Neuronal stem cell (in vitro differentiated cells): ENCODE measurements around the gene FBXL15.

Source experiments
- DNase-seq: peaks from one replicate; pipeline ENCODE4 v3.0.0-alpha.2; 2013; ENCODE audit warnings: low spot score
- H2AFZ ChIP-seq: one replicate; pipeline ENCODE4 v1.6.1; 2013; ENCODE audit warnings: mild to moderate bottlenecking, low read length, inconsistent platforms
- H2AK5ac ChIP-seq: 2 replicates; pipeline ENCODE4 v1.6.1; 2013; ENCODE audit warnings: low read depth, mild to moderate bottlenecking, inconsistent platforms, low read length, moderate library complexity, mixed read lengths
- H2BK120ac ChIP-seq: 2 replicates; pipeline ENCODE4 v1.6.1; 2013; ENCODE audit warnings: low read depth, mild to moderate bottlenecking, inconsistent platforms, low read length, moderate library complexity, mixed read lengths
- H2BK12ac ChIP-seq: one replicate; pipeline ENCODE4 v1.6.1; 2013; ENCODE audit warnings: low read length, inconsistent platforms
- H2BK15ac ChIP-seq: 2 replicates; pipeline ENCODE4 v1.6.1; 2013; ENCODE audit warnings: mild to moderate bottlenecking, low read length, inconsistent platforms, mixed read lengths
- H2BK5ac ChIP-seq: one replicate; pipeline ENCODE4 v1.6.1; 2013; ENCODE audit warnings: inconsistent platforms, mild to moderate bottlenecking, low read length, moderate library complexity
- H3K14ac ChIP-seq: one replicate; pipeline ENCODE4 v1.6.1; 2013; ENCODE audit warnings: low read length, inconsistent platforms
- H3K18ac ChIP-seq: 2 replicates; pipeline ENCODE4 v1.6.1; 2013; ENCODE audit warnings: low read length, inconsistent platforms
- H3K23ac ChIP-seq: 2 replicates; pipeline ENCODE4 v1.6.1; 2013; ENCODE audit warnings: low read depth, mild to moderate bottlenecking, mixed read lengths, low read length, inconsistent platforms; ENCODE audit not compliant: poor library complexity
- H3K27ac ChIP-seq: replicated peaks from 3 replicates; pipeline ENCODE4 v1.5.1; 2013; ENCODE audit warnings: low read length, inconsistent platforms
- H3K27me3 ChIP-seq, 3 experiments: 2 replicates each; pipeline ENCODE4 v1.6.1; 2013; ENCODE audit warnings: low read length in 3 of 3, mild to moderate bottlenecking in 2 of 3, inconsistent platforms in 1 of 3, low read depth in 1 of 3, mixed read lengths in 1 of 3, moderate library complexity in 1 of 3; ENCODE audit not compliant: control insufficient read depth in 3 of 3, insufficient read depth in 3 of 3
- H3K36me3 ChIP-seq, 2 donors: replicated peaks in 1 of 2; 2 replicates each; pipeline ENCODE4 v1.6.1; 2013; ENCODE audit warnings: low read length in 2 of 2; ENCODE audit not compliant: control insufficient read depth in 2 of 2, insufficient read depth in 2 of 2
- H3K4ac ChIP-seq: 2 replicates; pipeline ENCODE4 v1.6.1; 2013; ENCODE audit warnings: inconsistent platforms, mild to moderate bottlenecking, low read length, moderate library complexity
- H3K4me1 ChIP-seq, 2 donors: 1 replicate in 1 of 2; 2 replicates in 1 of 2; pipeline ENCODE4 v1.6.1; 2013; ENCODE audit warnings: low read length in 2 of 2, low read depth in 1 of 2; ENCODE audit not compliant: control insufficient read depth in 2 of 2, insufficient read depth in 1 of 2
- H3K4me2 ChIP-seq: one replicate; pipeline ENCODE4 v1.6.1; 2013; ENCODE audit warnings: mild to moderate bottlenecking, low read length, inconsistent platforms; ENCODE audit not compliant: insufficient read depth, poor library complexity, severe bottlenecking
- H3K4me3 ChIP-seq, 2 donors: 2 replicates each; pipeline ENCODE4 v1.5.1; 2013; ENCODE audit warnings: low read length in 2 of 2, mild to moderate bottlenecking in 2 of 2, inconsistent platforms in 1 of 2, moderate library complexity in 1 of 2
- H3K79me1 ChIP-seq: one replicate; pipeline ENCODE4 v1.6.1; 2013; ENCODE audit warnings: low read depth, mild to moderate bottlenecking, inconsistent platforms, low read length, moderate library complexity
- H3K9ac ChIP-seq: one replicate; pipeline ENCODE4 v1.6.1; 2013; ENCODE audit warnings: mild to moderate bottlenecking, low read depth, low read length, inconsistent platforms; ENCODE audit not compliant: poor library complexity
- H3K9me3 ChIP-seq, 2 donors: replicated peaks in 1 of 2; 2 replicates each; pipeline versions ENCODE3 to v1.6.1; 2013; ENCODE audit warnings: low read length in 2 of 2, mild to moderate bottlenecking in 2 of 2, inconsistent platforms in 1 of 2, low read depth in 1 of 2, mixed read lengths in 1 of 2, moderate library complexity in 1 of 2; ENCODE audit not compliant: control insufficient read depth in 2 of 2, insufficient read depth in 1 of 2
- H4K8ac ChIP-seq: one replicate; pipeline ENCODE4 v1.6.1; 2013; ENCODE audit warnings: low read depth, mild to moderate bottlenecking, inconsistent platforms, low read length, moderate library complexity
- H4K91ac ChIP-seq: one replicate; pipeline ENCODE4 v1.6.1; 2013; ENCODE audit warnings: low read length, low read depth, mild to moderate bottlenecking, inconsistent platforms; ENCODE audit not compliant: poor library complexity
- WGBS, 2 donors: extraction: QIAGEN DNeasy Blood & Tissue Kit; methylation state at CpG; one replicate each; pipeline ENCODE4 v1.1.7; 2013; ENCODE audit warnings: missing lambda C conversion rate in 2 of 2, mixed read lengths in 1 of 2; ENCODE audit not compliant: insufficient read length in 2 of 2, insufficient replicate concordance in 1 of 2; ENCODE audit errors: extremely low coverage in 2 of 2; 5-methylcytosine and 5-hydroxymethylcytosine counted together

Gene FBXL15

DNA sequence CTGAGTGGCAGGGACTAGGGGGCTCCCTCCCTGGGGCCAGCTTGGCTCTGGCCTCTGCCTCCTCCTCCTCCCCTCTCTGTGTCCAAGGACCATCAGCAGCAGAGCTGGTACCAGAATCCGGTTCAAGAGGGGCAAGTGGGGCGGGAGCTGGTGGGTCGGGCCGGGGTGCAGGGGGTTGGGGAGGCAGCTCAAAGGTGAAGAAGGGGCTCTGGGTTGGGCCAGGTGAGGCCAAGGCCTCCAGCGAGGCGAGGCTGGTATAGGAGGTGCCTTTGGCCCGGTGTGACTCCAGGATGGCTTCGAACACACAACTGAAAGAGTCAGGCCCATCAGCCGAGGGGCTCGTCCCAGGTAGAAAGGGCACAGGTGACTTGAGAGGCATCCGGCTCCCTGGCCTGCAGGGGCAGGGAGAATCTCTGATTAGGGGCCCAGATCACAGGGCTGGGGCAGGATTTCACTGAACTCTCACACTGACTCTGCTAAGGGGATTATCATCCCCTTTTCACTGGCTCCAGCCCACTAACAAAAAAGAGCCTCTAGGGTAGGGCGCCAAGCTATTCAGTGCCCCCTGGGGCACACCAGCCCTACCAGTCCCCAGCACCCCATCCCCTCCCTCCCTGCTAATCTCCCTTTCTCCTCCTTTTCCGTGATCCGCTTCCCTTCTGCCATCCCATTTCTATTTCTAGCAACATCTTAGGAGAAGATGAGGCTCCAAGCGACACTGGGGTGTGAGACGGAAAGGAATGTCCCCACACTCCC is 6.7 kb upstream of the FBXL15 start:
- Histone ChIP-seq H2BK12ac (peak overlapping the region; percentile 100), H3K79me1 (no peaks in the 10 kb centered on the region), H3K4me1 (peaks cover 49 to 69% of the 10 kb centered on the region in 2 donors), H3K4ac (no peak overlapping the region), H3K14ac (no peak overlapping the region), H3K4me2 (no peak overlapping the region), H3K36me3 (peaks cover 0 to 17% of the 10 kb centered on the region in 2 donors), H2BK15ac (no peak overlapping the region), H4K91ac (no peak overlapping the region), H2BK5ac (peak overlapping the region; percentile 19), H3K9me3 (peaks cover 0 to 4% of the 10 kb centered on the region in 2 donors), H2BK120ac (no peak overlapping the region), H3K9ac (no peak overlapping the region), H3K27ac (peak overlapping the region; percentile 50), H2AFZ (no peak overlapping the region), H3K27me3 (peaks cover 0 to 28% (median 11%) of the 10 kb centered on the region in 3 experiments), H3K23ac (no peak overlapping the region), H3K18ac (peak overlapping the region; percentile 36), H4K8ac (no peak overlapping the region), H3K4me3 (no peak overlapping the region), H2AK5ac (no peak overlapping the region)
- no peak for DNase-seq
- no CpG with 5 or more reads among the region's 16 CpGs for WGBS, 2 donors

DNA sequence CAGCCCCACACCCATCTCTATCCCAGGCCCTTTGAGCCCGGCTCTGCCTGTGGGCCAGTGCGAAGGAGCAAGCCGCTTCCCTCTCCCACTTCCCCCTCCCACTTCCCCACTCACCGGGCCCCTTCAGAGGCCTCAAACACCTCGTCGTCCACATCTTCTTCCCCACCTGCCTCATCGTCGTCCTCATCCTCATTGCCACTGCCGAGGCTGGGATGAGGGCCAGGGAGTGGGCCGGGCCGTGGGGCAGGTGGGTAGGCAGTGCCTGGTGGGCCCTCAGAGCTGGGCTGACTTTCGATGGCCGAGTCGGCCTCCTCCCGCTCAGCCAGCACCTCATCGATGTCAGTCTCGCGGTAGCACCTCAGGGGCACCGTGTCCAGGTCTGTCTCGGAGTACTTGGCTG is 5.9 kb upstream of the FBXL15 start:
- no CpG with 5 or more reads among the region's 20 CpGs for WGBS, 2 donors
- no peak for DNase-seq
- H3K14ac ChIP-seq = peak overlapping the region; percentile 8

GRCh38 chr10:102416283-102416682 is 4.4 kb upstream of the FBXL15 start:
- Histone ChIP-seq H2BK5ac (no peak overlapping the region), H3K9me3 (peaks cover 0 to 2% of the 10 kb centered on the region in 2 donors), H3K27ac (no peak overlapping the region), H3K27me3 (peaks cover 0 to 7% (median 0%) of the 10 kb centered on the region in 3 experiments), H2BK12ac (no peak overlapping the region), H3K18ac (no peak overlapping the region), H4K91ac (no peak overlapping the region), H3K14ac (no peak overlapping the region), H3K79me1 (no peaks in the 10 kb centered on the region), H2AFZ (no peak overlapping the region), H3K23ac (no peak overlapping the region), H2BK120ac (no peak overlapping the region), H3K4me3 (no peak overlapping the region), H3K36me3 (peaks cover 0 to 15% of the 10 kb centered on the region in 2 donors), H4K8ac (no peak overlapping the region), H3K4me1 (peaks cover 38 to 49% of the 10 kb centered on the region in 2 donors), H3K4me2 (no peak overlapping the region), H3K9ac (no peak overlapping the region), H3K4ac (no peak overlapping the region), H2BK15ac (peak overlapping the region; percentile 3), H2AK5ac (no peak overlapping the region)
- DNase-seq = no peak
- no CpG with 5 or more reads among the region's 9 CpGs for WGBS, 2 donors

More for the DNA sequence above, 5.9 kb upstream of the FBXL15 start:
- H2AFZ ChIP-seq = no peak overlapping the region
- H3K27ac ChIP-seq = no peak overlapping the region
- peak overlapping the region; percentile 82 for H2AK5ac ChIP-seq
- peaks cover 0 to 22% (median 6%) of the 10 kb centered on the region in 3 experiments for H3K27me3 ChIP-seq
- no peak overlapping the region for H4K91ac ChIP-seq
- H3K4me2 ChIP-seq = no peak overlapping the region
- peak overlapping the region; percentile 100 for H2BK12ac ChIP-seq
- H3K23ac ChIP-seq = peak overlapping the region; percentile 77
- peaks cover 47 to 64% of the 10 kb centered on the region in 2 donors for H3K4me1 ChIP-seq
- peak overlapping the region; percentile 24 for H3K9ac ChIP-seq
- H3K4me3 ChIP-seq = no peak overlapping the region
- H2BK120ac ChIP-seq = no peak overlapping the region
- no peaks in the 10 kb centered on the region for H3K79me1 ChIP-seq
- H4K8ac ChIP-seq = no peak overlapping the region
- peaks cover 0 to 17% of the 10 kb centered on the region in 2 donors for H3K36me3 ChIP-seq
- H3K18ac ChIP-seq = peak overlapping the region; percentile 77
- H2BK5ac ChIP-seq = peak overlapping the region; percentile 19
- peaks cover 0 to 4% of the 10 kb centered on the region in 2 donors for H3K9me3 ChIP-seq
- H2BK15ac ChIP-seq = peak overlapping the region; percentile 81
- H3K4ac ChIP-seq = peak overlapping the region; percentile 72

GRCh38 chr10:102416695-102417094 is 3.9 kb upstream of the FBXL15 start:
- no CpG with 5 or more reads among the region's 20 CpGs for WGBS, 2 donors

More at GRCh38 chr10:102416695-102417094, 3.9 kb upstream of the FBXL15 start:
- Histone ChIP-seq H3K14ac (no peak overlapping the region), H3K27ac (no peak overlapping the region), H3K4me3 (no peak overlapping the region), H3K27me3 (peaks cover 0 to 7% (median 0%) of the 10 kb centered on the region in 3 experiments), H3K18ac (no peak overlapping the region), H2BK120ac (no peak overlapping the region), H2BK12ac (no peak overlapping the region), H3K79me1 (no peaks in the 10 kb centered on the region), H3K4me1 (peaks cover 38 to 48% of the 10 kb centered on the region in 2 donors), H3K4ac (no peak overlapping the region), H2BK15ac (peak overlapping the region; percentile 3), H4K8ac (no peak overlapping the region), H3K23ac (no peak overlapping the region), H3K36me3 (peaks cover 0 to 11% of the 10 kb centered on the region in 2 donors), H3K9me3 (no peaks in the 10 kb centered on the region), H2BK5ac (no peak overlapping the region), H2AK5ac (no peak overlapping the region), H3K4me2 (no peak overlapping the region), H3K9ac (no peak overlapping the region), H4K91ac (no peak overlapping the region), H2AFZ (no peak overlapping the region)
- DNase-seq = no peak
